ENCODE measurements around the gene PHB1.
"Not testable (repeated sequence)": the region's sequence is repeated elsewhere in the genome, so short reads cannot be mapped to it uniquely, and the experiment has no call there.

Gene PHB1

DNA sequence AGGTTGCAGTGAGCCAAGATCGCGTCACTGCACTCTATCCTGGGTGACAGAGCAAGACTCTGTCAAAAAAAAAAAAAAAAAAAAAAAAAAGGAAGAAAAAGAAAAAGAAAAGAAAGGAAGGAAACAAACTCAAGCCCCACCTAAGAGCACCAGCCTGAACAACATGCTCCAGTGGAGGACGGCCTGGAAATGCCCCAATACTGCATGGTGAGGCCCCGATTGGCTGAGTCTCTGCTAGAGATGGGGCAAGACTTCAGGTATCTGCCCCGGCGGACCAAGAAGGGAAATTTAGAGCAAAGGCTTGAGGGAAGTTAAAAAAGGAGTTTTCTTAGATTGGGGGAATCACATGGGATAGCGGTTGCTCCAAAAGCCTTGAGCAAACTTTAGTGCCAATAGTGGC, 42.3 kb downstream of the PHB1 start:
- DNase-seq = no peak

- DNase-seq = no peak
Observed at GRCh38 chr17:49370971-49371834, 43.5 kb downstream of the PHB1 start.

GRCh38 chr17:49369760-49370159, 44.9 kb downstream of the PHB1 start:
- DNase-seq = no peak

DNA sequence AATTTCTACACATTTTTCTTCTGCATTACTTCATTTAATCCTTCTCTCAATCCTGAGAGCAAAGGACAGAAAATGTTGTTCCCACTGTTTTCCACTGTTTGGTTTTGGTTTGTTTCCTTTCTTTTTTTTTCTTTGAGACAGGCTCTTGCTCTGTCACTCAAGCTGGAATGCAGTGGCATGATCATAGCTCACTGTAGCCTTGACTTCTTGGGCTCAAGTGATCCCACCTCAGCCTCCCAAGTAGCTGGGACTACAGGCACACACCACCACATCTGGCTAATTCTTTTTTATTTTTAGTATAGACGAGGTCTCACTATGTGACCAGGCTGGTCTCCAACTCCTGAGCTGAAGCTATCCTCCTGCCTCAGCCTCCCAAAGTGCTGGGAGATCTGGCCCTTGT, 45.6 kb downstream of the PHB1 start:
- DNase-seq = no peak

DNA sequence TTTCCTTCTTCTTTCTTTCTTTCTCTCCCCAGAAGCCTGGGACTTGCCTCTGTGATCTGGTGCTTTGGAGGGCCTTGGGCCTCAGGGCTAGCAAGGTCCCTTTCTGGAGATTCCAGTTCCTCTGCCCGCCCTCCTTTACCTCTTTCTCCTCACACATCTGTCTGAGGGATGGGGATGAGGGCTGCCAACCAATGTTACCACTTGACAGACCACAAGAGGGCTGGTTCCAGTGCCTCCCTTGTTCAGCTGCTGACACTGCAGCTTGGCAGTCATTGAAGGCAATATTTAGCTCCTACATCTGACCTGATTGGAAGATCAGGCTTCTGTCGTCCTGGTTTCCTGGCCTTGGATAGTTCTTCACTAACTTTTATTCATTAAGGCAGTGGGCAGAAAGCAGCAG, 49.0 kb downstream of the PHB1 start:
- no peak for DNase-seq

DNA sequence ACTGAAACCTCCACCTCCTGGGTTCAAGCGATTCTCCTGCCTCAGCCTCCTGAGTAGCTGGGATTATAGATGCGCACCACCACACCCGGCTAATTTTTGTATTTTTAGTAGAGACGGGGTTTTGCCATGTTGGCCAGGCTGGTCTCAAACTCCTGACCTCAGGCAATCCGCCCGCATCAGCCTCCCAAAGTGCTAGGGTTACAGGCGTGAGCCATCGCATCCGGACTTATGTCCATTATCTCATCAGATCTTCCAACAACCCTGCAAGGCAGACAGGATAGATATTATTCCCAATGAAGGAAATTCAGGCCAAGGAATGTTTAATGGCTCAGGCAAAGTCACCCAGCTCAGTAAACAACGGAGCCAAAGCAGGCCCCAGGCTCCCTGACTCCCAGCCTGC, 49.6 kb downstream of the PHB1 start:
- not testable (repeated sequence) for DNase-seq

GRCh38 chr17:49364119-49364518, 50.6 kb downstream of the PHB1 start:
- no peak for DNase-seq

DNA sequence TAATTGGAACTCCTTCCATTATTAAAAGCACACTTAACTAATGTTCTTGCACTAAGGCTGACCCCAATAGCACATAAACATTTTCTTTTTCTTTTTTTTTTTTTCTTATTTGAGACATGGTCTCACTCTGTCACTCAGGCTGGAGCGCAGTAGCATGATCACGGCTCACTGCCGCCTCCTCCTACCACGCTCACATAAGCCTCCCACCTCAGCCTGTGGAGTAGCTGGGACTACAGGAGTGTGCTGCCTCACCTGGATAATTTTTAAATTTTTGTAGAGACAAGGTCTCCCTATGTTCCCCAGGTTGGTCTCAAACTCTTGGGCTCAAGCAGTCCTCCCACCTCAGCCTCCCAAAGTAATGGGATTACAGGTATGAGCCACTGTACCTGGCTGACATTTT, 51.4 kb downstream of the PHB1 start:
- no peak for DNase-seq

DNA sequence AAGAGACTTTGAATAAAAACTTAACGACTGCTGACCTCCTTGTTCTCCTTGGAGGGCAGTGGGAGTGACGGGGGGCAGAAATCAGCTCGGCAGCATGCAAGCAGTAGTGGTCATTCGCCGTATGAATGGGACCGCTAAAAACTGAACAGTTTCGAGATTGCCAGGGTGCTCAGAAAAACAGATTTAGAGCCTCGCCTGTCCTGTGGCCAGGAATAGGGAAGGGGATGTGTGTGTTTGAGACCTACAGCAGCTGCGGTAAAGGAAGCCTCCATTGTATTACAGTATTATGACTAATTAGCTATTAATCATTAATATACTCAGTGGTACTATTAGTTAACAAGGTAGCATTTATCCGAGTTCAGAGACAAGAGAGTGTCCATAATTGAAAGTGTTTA, 52.0 kb downstream of the PHB1 start:
- no peak for DNase-seq

GRCh38 chr17:49361902-49362722, 52.6 kb downstream of the PHB1 start, which contains the start of gene ZNF652:
Gene ZNF652, minus strand, starts transcription at chr17:49362250. Its CDS starts 44,525 bp downstream, at chr17:49317725.
- DNase-seq = peak; percentile 92

GRCh38 chr17:49361129-49361901, 53.4 kb downstream of the PHB1 start:
- peak; percentile 77 for DNase-seq

GRCh38 chr17:49360796-49361128, 53.9 kb downstream of the PHB1 start:
- no peak for DNase-seq

GRCh38 chr17:49359990-49360795, 54.5 kb downstream of the PHB1 start:
- no peak for DNase-seq

- DNase-seq = no peak
Observed at GRCh38 chr17:49358641-49359247, 55.9 kb downstream of the PHB1 start.

- no peak for DNase-seq
Observed at GRCh38 chr17:49357516-49357915, 57.2 kb downstream of the PHB1 start.

DNA sequence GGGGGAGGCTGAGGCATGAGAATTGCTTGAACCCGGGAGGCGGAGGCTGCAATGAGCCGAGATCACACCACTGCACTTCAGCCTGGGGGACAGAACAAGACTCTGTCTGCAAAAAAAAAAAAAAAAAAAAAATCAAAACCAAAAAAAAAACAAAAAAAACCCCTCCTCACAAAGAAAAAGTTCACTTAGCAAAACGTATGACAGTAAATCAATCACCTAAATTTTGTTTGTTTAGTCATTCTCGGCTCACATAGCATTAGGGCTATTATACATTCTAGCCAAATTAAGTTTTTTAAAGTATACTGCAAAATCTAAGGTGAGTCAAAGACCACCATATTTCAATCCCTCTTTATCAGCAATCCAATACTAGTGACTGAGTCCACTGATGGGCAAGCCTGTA, 58.4 kb downstream of the PHB1 start:
- DNase-seq = no peak

All from effector CD8-positive, alpha-beta T cell (primary cell).